NCI-H2029 treated with DMSO at 0.1 percent for 48 hours (cell line): ENCODE data around the gene PDCD4.

Experiments used
- DNase-seq: peaks from one replicate; lab custom pipeline; 2025; lab: John Stamatoyannopoulos, UW

Gene PDCD4

GRCh38 chr10:110842326-110842904, 29.3 kb upstream of the PDCD4 start:
- no peak for DNase-seq

- no peak for DNase-seq
Measured at GRCh38 chr10:110843031-110843430, 28.7 kb upstream of the PDCD4 start.

GRCh38 chr10:110843796-110844616, 27.7 kb upstream of the PDCD4 start:
- no peak for DNase-seq

GRCh38 chr10:110844617-110844881, 27.2 kb upstream of the PDCD4 start:
- DNase-seq = no peak

DNA sequence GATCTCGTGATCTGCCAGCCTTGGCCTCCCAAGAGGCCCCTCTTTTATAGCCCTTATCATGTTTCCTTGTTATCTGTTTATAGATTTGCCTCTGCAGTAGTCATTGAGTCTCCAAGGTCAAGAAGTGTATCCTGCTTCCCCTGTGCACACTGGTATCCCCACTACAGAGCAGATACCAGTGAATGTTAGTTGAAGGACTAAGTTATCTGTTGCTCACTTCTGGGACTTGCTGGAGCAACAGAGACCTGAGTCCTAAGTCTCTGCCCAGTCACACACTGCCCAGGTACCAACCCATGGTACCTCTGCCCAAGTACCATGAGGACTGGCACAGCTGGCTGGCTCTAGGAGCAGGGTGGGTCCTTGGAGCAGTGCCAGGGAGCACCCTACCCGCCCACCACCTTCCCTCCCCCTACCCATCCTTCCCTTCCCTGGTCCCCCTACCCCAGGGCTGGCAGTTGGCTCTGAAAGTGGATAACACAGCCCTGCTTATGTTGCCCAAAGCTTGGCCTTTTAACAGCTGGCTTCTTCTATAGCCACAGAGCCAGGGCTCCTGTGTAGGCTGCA, 26.5 kb upstream of the PDCD4 start:
- no peak for DNase-seq

DNA sequence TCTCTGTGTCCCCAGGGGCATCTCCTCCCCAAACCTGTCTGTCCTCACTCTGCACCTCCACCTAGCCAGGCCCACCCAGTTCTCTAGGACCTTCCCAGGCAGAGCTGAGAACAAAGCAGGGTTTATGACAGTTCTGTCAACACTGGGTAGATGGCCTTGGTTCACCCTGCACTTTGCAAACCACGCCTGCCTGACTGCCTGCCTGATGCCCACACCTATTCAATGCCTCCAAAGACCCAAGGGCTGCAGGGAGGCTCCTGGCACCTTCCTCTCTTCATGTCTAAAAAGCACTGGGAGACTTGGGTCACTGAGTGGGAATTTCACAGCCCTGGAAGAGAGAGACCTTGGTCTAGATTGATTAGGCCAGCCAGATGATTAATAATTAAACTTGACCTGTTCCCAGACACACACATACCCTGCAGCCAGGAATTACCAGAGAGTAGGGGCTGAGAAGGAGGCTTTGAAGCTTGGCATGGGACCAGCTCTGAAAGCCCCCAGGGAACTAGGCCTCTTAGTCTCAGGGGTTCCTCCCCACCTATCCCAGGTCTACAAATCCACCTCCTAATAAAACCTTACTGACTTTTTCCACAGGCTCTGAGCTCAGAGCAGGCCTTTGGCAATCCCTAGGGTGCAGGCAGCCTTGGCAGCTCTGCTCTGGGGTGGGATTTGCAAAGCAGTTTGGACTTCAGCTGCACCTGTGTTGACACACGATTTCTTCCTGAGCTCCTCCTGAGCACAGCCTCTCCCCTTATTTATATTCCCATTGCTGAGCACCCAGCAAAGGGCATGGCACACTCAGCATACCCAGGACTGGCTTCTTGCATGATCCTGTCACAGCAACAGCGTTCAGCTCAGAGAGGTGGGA, 25.7 kb upstream of the PDCD4 start:
- no peak for DNase-seq

GRCh38 chr10:110847374-110847773, 24.4 kb upstream of the PDCD4 start:
- DNase-seq = no peak

GRCh38 chr10:110848106-110848505, 23.6 kb upstream of the PDCD4 start:
- no peak for DNase-seq

DNA sequence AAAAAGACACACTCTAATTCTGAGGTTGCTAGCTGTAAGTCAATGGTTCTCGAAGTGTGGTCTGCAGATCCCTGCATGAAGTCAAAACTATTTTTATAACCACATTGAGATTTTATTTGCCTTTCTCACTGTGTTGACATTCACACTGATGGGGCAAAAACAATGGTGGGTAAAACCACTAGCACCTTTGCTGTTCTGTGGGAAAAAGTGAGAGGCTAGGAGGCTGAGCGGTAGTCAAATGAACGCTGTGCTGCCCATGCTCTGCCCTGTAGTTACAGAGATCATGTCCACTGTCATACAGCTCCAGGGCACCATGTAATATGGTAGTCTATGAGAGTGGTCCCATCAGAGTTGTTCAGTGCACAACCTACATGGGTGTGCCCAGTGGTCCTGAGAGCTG, 21.6 kb upstream of the PDCD4 start:
- DNase-seq = no peak

DNA sequence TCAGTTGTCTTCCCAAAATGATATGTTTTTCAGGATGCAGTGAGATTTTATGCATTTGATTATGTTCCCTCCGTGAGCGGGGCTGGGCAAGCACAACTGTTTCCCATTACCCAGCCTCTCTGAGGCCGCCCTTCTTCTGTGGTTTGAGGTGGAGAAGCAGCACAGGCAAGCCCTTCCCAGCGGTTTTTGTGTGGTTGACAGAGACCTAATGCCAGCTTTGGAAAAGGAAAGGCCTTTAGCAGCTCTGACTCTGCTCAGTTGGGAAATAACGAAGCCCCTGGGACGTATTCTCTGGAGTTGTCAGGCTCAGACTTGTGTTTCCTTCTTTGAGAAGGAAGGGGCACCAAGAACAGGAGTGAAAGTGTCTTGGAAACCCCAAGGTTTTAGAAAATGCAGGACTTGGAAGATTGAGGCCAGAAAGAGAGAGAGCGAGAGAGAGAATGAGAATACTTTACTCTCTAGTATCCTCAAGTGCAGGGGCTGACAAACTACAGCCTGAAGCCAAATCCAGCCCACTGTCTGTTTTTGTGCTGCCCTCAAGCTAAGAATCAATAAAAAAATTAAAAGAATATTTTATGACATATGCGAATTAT, 20.6 kb upstream of the PDCD4 start:
- no peak for DNase-seq

DNA sequence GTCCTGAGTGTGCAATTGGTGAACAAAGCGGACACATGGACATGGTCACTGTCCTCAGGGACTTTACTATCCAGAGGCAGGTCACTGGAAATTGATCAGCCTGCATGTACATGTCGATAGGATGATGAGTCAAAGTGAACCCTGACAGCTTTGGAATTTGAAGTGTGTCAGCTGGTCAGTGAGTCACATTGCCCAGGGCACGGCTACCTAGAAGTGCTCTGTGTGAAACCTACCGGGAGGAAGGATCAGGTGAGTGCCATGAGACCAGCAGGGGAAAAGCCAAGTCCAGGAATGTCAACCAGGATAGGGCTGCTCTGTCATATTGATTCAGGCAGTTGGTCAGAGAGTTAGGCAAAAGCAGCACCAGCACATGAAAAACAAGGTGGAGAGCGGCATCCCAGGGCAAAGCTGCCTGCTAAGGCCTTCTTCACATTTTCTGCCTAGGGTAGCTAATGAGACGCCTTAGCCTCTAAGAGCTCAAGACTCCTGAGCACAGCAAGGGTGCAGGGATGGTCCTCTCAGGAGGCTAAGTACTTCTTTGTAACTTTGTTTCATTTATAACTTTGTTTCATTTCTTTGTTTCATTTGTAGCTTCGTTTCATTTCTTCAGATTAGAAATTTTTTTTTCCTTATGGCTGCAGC, 19.4 kb upstream of the PDCD4 start:
- no peak for DNase-seq

GRCh38 chr10:110852947-110853346, 18.8 kb upstream of the PDCD4 start:
- DNase-seq = no peak

DNA sequence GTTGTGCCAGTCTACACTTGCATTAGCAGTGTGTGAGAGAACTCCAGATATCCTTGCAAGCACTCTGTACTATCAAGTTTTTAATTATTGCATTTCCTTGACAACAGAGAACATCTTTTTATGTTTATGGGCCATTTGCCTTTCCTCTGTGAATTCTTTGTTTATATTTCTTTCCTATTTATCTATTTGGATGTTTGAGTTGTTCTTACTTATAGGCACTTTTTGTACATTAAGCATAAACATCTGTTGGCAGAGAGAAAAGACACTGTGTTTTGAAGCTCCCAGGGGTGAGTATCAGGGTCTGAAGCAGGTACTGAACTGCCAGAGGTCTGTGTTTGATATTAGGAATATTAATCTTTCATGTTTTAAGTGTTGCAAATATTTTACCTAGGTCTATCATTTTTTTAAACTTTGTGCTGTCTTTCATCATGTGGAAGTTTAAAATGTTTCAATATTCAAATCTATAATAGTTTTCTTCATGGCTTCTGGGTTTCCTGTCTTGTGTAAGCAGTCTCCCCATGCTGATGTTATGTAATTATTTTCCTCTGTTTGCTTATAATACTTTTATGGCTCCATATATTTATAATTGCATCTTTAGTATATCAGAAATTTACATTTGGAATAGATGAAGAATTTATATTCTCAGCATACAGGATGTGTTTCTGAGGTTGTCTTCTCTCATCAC, 17.7 kb upstream of the PDCD4 start:
- DNase-seq = no peak

- no peak for DNase-seq
Measured at GRCh38 chr10:110857265-110858171, 14.2 kb upstream of the PDCD4 start.

DNA sequence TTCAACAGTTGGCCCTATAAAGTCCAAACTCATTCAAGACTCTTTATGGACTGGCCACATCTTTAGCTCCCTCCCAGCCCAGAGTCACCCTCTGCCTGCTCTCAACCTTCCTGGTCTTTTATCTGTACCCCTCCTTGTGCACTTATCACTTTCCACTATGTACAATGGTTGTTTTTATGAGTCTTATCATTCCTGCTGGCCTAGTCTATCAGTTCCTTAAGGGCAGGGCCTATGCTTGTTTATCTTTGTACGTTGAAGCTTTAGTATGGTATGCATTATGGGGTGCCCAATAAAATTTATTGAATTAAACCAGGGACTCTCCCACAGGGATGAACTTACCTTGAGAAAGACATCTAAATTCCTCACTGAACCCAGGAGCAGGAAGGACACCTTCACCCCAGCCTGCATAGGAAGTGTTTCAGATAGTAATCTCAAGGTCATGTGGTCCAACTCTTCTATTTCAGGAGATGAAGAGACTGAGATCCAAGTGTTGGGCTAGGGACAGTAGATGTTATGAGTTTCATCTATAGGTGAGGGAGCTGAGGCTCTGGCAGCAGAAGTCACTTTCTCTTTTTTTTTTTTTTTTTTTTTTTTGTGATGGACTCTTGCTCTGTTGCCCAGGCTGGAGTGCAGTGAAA, 13.3 kb upstream of the PDCD4 start:
- DNase-seq = no peak

- DNase-seq = no peak
Measured at GRCh38 chr10:110859206-110859972, 12.3 kb upstream of the PDCD4 start.

DNA sequence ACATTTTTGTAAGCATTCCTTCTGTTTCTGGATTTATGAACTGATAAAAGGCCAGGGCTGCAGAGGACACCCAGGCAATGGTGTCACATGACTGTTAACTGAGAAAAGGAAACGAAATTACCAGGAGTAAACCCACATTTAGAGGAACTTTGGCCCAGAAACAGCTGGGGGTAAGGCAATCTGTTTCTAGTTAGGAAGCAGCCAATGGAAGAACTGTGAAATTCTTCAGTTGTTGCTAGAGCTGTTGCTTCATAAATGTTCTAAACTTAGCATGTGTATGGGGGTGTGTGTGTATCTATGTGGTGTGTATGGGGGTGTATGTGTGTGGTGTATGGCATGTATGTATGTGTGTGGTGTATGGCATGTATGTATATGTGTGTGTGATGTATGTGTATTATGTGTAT, 11.8 kb upstream of the PDCD4 start:
- no peak for DNase-seq

DNA sequence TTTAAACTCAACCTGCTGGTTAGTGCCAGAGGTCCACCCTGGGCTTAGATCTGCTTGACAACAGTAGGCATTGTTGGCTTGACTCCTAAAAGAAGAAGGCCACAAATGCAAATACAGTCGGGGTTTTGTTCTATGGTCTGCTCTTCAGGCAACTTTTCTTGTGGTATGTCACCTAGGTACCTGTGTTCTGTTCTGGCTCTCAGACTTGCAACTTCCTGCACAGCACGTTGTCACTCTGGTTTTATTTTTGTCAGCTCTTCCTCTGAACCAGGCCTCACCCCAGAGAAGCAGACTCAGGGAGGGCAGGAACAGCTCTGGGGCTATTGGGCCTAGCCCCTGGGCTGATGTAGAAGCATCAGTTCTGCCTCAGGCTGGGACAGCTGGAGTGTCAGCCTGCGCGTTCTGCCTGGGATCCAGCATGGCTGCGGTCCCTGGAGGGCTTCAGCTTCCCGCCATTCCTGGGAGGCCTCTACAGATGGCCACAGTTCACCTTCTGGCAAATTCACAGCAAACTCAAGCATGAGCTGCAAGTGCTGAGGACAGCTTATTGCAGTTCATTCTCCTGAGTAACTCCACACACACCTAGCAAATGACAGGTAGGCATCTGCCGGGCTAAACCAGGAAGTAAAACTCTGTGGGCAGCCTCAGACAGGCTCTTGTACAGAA, 11.0 kb upstream of the PDCD4 start:
- DNase-seq = no peak
